Measurements from ENCODE around the gene STPG3. TPM values are rescaled to one million over a fixed set of nuclear protein-coding genes. Genes with fewer than 3 reads are reported as not detected.

STPG3 gene
- total and polyA plus RNA-seq, 5 donors: 0.23 to 0.46 (median 0.32) TPM; not detected in 1

DNA sequence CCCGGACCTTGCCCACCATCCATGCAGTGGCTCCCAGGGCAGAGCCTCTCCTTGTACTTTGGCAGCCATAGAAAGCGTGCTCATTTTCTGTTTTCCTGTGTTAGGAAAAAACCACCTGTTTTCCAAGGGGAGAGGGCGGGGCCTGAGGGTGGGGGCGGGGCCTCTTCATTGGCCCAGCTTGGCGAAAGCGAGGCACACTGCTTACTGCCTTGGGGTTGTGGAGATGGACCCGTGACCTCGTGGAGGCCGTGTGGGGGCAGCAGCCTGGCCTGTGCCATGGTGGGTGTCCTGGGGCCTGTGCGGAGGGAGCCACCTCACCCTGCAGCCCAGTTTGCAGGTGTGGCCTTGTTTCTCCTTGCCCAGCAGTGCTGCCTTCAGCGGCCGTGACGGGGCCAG lies 22.0 kb downstream of the STPG3 start:
- no peaks in the 10 kb centered on the region for H3K27me3 ChIP-seq (ENCODE audit: control insufficient read depth, insufficient read depth)
- peaks cover 15% of the 10 kb centered on the region for H3K4me1 ChIP-seq (ENCODE audit: control insufficient read depth, insufficient read depth, low read length)
- WGBS: 80% methylated on average over 13 of the region's 13 CpGs
- no peak overlapping the region for H3K4me3 ChIP-seq (ENCODE audit: low read length)
- intact Hi-C loops (cut with DNase I): no loop called here
- no peak overlapping the region for H3K27ac ChIP-seq (ENCODE audit: low read length)
- H3K9me3 ChIP-seq (ENCODE audit: control insufficient read depth, low read length): no peaks in the 10 kb centered on the region
- ATAC-seq (no peak), DNase-seq (no peak)

DNA sequence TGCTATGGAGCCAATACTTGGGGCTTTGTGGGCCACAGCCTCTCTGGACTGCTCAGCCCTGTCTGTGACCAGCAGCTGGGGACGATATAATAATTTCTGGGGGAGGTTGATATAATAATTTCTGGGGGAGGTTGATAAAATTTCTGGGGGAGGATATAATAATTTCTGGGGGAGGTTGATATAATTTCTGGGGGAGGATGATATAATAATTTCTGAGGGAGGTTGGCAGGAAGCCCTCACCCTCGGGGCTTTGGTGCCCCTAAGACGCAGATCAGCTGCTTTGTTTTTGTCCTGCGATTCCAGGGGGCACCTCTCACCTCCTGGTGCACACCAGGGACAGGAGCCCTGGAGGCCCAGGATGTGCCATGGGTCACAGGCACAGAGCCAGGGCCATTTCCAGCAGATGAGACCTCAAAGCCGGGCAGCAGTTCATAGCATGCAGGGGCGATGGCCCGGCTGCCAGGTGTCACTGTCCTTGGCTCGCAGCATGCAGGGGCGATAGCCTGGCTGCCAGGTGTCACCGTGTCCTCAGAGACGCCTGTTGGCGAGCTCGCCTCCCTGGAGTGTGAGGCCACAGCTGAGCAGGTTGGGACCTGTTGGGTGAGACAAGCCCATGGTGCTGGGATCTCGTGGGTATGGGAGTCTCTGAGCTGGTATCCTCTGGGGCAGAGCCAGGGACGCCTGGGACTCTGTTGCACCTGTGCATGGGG lies 22.7 kb downstream of the STPG3 start:
- intact Hi-C loops (cut with DNase I): no loop called here
- DNase-seq (peak; percentile 15 to 57 (median 45)), ATAC-seq (no peak)
- H3K4me3 ChIP-seq (ENCODE audit: low read length): no peak overlapping the region
- H3K4me1 ChIP-seq (ENCODE audit: control insufficient read depth, insufficient read depth, low read length): peaks cover 15% of the 10 kb centered on the region
- no peak overlapping the region for H3K27ac ChIP-seq (ENCODE audit: low read length)
- 74% methylated on average over 15 of the region's 15 CpGs for WGBS
- no peaks in the 10 kb centered on the region for H3K9me3 ChIP-seq (ENCODE audit: control insufficient read depth, low read length)
- H3K27me3 ChIP-seq (ENCODE audit: control insufficient read depth, insufficient read depth): no peaks in the 10 kb centered on the region

DNA sequence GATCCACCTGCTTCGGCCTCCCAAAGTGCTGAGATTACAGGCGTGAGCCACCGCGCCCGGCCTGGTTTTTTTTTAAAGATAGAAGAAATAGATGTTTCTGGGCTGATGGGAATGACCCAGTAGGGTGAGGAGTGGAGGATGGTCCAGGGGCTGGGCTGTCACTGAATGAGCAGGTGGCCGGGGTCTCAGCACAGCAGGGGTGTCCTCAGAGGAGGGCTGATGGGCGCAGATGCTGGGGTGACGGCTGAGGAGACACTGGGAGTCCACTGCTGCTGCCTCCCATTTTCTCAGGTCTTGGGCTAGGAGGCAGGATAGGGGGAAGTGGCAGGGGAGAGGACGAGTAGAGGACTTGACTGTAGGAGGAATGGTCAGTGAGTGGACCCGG lies 24.1 kb downstream of the STPG3 start:
- no peak overlapping the region for H3K27ac ChIP-seq (ENCODE audit: low read length)
- WGBS: 84% methylated on average over 10 of the region's 10 CpGs
- ATAC-seq (no peak), DNase-seq (no peak)
- H3K9me3 ChIP-seq (ENCODE audit: control insufficient read depth, low read length): no peaks in the 10 kb centered on the region
- peaks cover 5% of the 10 kb centered on the region for H3K4me1 ChIP-seq (ENCODE audit: control insufficient read depth, insufficient read depth, low read length)
- intact Hi-C loops (cut with DNase I): no loop called here
- no peak overlapping the region for H3K4me3 ChIP-seq (ENCODE audit: low read length)
- H3K27me3 ChIP-seq (ENCODE audit: control insufficient read depth, insufficient read depth): no peaks in the 10 kb centered on the region

GRCh38 chr9:137275588-137276472 lies 24.7 kb downstream of the STPG3 start:
- Histone ChIP-seq H3K9me3 (ENCODE audit: control insufficient read depth, low read length) (no peaks in the 10 kb centered on the region), H3K4me3 (ENCODE audit: low read length) (no peak overlapping the region), H3K4me1 (ENCODE audit: control insufficient read depth, insufficient read depth, low read length) (peaks cover 5% of the 10 kb centered on the region), H3K27ac (ENCODE audit: low read length) (no peak overlapping the region), H3K27me3 (ENCODE audit: control insufficient read depth, insufficient read depth) (no peaks in the 10 kb centered on the region)
- ATAC-seq: no peak
- WGBS: 80% methylated on average over 24 of the region's 24 CpGs
- peak in 2 of 3 donors; percentile 21 to 67 for DNase-seq
- intact Hi-C loops (cut with DNase I): no loop called here

GRCh38 chr9:137276473-137277328 lies 25.6 kb downstream of the STPG3 start:
- peak; percentile 68 to 72 for ATAC-seq
- no peaks in the 10 kb centered on the region for H3K27me3 ChIP-seq (ENCODE audit: control insufficient read depth, insufficient read depth)
- no peaks in the 10 kb centered on the region for H3K9me3 ChIP-seq (ENCODE audit: control insufficient read depth, low read length)
- peak overlapping the region; percentile 84 for H3K27ac ChIP-seq (ENCODE audit: low read length)
- H3K4me1 ChIP-seq (ENCODE audit: control insufficient read depth, insufficient read depth, low read length): peaks cover 5% of the 10 kb centered on the region
- WGBS: 33% methylated on average over 30 of the region's 30 CpGs
- DNase-seq: peak; percentile 88 to 95 (median 92)
- intact Hi-C loops (cut with DNase I): no loop called here
- H3K4me3 ChIP-seq (ENCODE audit: low read length): peak overlapping the region; percentile 53

DNA sequence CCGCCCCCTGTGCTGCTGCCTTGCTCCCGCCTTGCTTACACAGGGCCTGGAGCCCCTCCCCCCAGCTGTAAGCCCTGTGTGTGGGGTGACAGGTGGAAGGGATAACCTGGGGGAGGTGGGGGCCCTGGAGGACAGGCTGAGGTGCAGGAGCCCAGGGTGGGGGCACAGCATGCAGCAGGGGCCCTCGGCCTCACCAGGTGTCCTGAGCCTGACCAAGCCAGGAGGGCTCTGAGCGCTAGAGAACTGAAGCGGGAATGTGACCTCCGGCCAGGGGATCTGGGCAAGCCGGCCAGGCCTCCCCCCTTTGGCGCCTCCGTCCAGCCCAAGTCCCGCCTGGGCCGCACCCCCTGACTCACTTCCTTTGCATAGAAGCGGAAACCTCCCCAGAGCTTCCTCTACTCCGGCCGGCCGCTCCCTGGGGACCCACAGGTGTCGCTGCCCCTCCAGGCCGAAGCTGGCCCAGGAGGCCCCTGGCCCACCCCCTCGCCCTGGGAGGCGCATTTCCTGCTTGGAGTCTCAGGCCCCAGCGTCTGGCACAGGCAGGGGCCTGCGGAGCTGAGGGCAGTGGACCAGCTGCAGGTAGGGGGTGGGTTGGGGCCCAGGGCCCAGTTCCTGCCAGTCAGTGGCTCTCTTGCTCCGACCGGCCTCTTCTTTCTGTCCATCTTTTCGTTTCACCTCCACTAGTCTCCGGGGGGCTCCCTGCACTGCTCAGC lies 26.4 kb downstream of the STPG3 start, which contains the start of gene TOR4A:
TSS of gene TOR4A (plus strand) at position 398 of the 713 bp plus-strand sequence. CDS start 964 bp downstream, outside the sequence.
- 10% methylated on average over 25 of the region's 25 CpGs for WGBS
- Histone ChIP-seq H3K9me3 (ENCODE audit: control insufficient read depth, low read length) (no peaks in the 10 kb centered on the region), H3K4me1 (ENCODE audit: control insufficient read depth, insufficient read depth, low read length) (peaks cover 5% of the 10 kb centered on the region), H3K27me3 (ENCODE audit: control insufficient read depth, insufficient read depth) (no peaks in the 10 kb centered on the region), H3K4me3 (ENCODE audit: low read length) (peak within 1 kb of the TSS; percentile 53), H3K27ac (ENCODE audit: low read length) (peak within 1 kb of the TSS; percentile 87)
- ATAC-seq (peak; percentile 77 to 87), DNase-seq (peak; percentile 93 to 95 (median 94))
- intact Hi-C loops (cut with DNase I): no loop called here

- no peaks in the 10 kb centered on the region for H3K9me3 ChIP-seq (ENCODE audit: control insufficient read depth, low read length)
- DNase-seq (peak; percentile 74 to 85 (median 84)), ATAC-seq (peak; percentile 16 to 64)
- H3K27ac ChIP-seq (ENCODE audit: low read length): peak overlapping the region; percentile 87
- 10% methylated on average over 54 of the region's 54 CpGs for WGBS
- peaks cover 5% of the 10 kb centered on the region for H3K4me1 ChIP-seq (ENCODE audit: control insufficient read depth, insufficient read depth, low read length)
- intact Hi-C loops (cut with DNase I): no loop called here
- no peaks in the 10 kb centered on the region for H3K27me3 ChIP-seq (ENCODE audit: control insufficient read depth, insufficient read depth)
- H3K4me3 ChIP-seq (ENCODE audit: low read length): peak overlapping the region; percentile 53
Observed at GRCh38 chr9:137278061-137278701, 27.1 kb downstream of the STPG3 start.

DNA sequence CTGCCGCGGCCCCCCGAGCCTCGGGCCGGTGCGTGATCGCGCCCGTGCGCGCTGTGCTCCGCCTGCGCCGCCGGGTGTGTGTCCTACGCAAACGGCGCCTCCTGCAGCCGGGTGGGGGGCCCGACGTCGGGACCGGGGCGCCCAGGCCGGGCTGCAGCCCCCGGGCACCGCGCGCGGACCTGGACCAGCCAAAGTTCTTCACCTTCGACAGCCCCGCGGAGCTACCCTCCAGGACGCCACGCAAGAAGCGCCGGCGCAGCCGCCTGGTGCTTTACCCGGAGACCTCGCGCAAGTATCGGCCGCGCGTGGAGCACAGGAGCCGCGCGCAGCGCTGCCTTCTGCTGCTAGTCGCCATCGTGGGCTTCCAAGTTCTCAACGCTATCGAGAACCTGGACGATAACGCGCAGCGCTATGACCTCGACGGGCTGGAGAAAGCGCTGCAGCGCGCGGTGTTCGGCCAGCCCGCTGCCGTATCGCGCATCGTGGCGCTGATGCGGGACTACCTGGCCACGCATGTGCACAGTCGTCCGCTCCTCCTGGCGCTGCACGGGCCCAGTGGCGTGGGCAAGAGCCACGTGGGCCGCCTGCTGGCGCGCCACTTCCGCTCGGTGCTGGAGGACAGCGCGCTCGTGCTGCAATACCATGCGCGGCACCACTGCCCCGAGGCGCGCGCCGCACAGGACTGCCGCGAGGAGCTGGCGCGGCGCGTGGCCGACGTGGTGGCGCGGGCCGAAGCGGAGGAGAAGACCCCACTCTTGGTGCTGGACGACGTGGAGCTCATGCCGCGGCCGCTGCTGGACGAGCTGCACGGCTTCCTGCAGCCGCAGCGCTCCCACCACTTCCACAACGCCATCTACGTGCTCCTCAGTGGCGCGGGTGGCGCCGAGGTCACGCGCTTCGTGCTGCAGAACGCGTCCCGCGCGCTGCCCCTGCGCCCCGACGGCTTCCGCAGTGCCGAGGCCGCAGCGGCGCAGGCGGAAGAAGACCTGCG lies 27.9 kb downstream of the STPG3 start:
- intact Hi-C loops (cut with DNase I): no loop called here
- Histone ChIP-seq H3K9me3 (ENCODE audit: control insufficient read depth, low read length) (no peaks in the 10 kb centered on the region), H3K27me3 (ENCODE audit: control insufficient read depth, insufficient read depth) (no peaks in the 10 kb centered on the region), H3K27ac (ENCODE audit: low read length) (peak overlapping the region; percentile 15), H3K4me1 (ENCODE audit: control insufficient read depth, insufficient read depth, low read length) (peaks cover 5% of the 10 kb centered on the region), H3K4me3 (ENCODE audit: low read length) (peak overlapping the region; percentile 53)
- ATAC-seq (no peak), DNase-seq (peak in 2 of 3 donors; percentile 27 to 61)
- WGBS: 72% methylated on average over 139 of the region's 139 CpGs

Data from right cardiac atrium (tissue), 5 donors.